Neural crest cell (in vitro differentiated cells): Measurements from ENCODE around the gene PTTG1IP. TPM values are rescaled to one million over a fixed set of nuclear protein-coding genes. Genes with fewer than 3 reads are reported as not detected.

Source experiments
- DNase-seq: peaks from one replicate; pipeline ENCODE4 v3.0.0; 2021; ENCODE audit warnings: low read depth, mixed read lengths, low spot score
- H3K27ac Mint-ChIP-seq: one replicate; pipeline ENCODE4 v1.8.0; 2021; ENCODE audit warnings: mild to moderate bottlenecking, mixed read lengths; ENCODE audit not compliant: unreplicated experiment
- H3K27me3 Mint-ChIP-seq: 2 replicates; pipeline ENCODE4 v1.8.0; 2021; ENCODE audit warnings: low read depth, mild to moderate bottlenecking, mixed read lengths
- H3K36me3 Mint-ChIP-seq: 2 replicates; pipeline ENCODE4 v1.8.0; 2021; ENCODE audit warnings: low read depth, mild to moderate bottlenecking, mixed read lengths
- H3K4me1 Mint-ChIP-seq: 2 replicates; pipeline ENCODE4 v1.8.0; 2021; ENCODE audit warnings: mixed read lengths
- H3K4me3 Mint-ChIP-seq: one replicate; pipeline ENCODE4 v1.8.0; 2021; ENCODE audit warnings: mild to moderate bottlenecking, mixed read lengths
- H3K9me3 Mint-ChIP-seq: 2 replicates; pipeline ENCODE4 v1.8.0; 2021; ENCODE audit warnings: mixed read lengths
- CTCF ChIP-seq: fragments of 200-600 bp; sonication (generic); conservative IDR thresholded peaks from 2 replicates; pipeline ENCODE4 v1.5.0; 2021; ENCODE audit warnings: antibody characterized with exemption, mild to moderate bottlenecking
- total RNA-seq: library from RNA; stranded (reverse); gene quantifications from 2 replicates; pipeline ENCODE4 v1.2.1, GENCODE V29; 2021

PTTG1IP gene
- total RNA-seq, 1 donor from 2014 or later, result 164 TPM

- peaks cover 5% of the 10 kb centered on the region for H3K36me3 Mint-ChIP-seq
Observed at GRCh38 chr21:44849616-44850130, 23.8 kb downstream of the PTTG1IP start.

GRCh38 chr21:44848821-44849521, 24.5 kb downstream of the PTTG1IP start:
- no peak overlapping the region for H3K27ac Mint-ChIP-seq
- no peaks in the 10 kb centered on the region for H3K9me3 Mint-ChIP-seq
- peaks cover 5% of the 10 kb centered on the region for H3K36me3 Mint-ChIP-seq
- peaks cover 13% of the 10 kb centered on the region for H3K4me1 Mint-ChIP-seq
- TF ChIP-seq CTCF, result no peak
- H3K27me3 Mint-ChIP-seq, result peaks cover 5% of the 10 kb centered on the region
- no peak for DNase-seq
- H3K4me3 Mint-ChIP-seq, result no peak overlapping the region

More at GRCh38 chr21:44849616-44850130, 23.8 kb downstream of the PTTG1IP start:
- no peak overlapping the region for H3K4me3 Mint-ChIP-seq
- peaks cover under 1% of the 10 kb centered on the region for H3K27me3 Mint-ChIP-seq
- TF ChIP-seq CTCF, result no peak
- no peak for DNase-seq
- H3K4me1 Mint-ChIP-seq, result peaks cover 9% of the 10 kb centered on the region
- H3K27ac Mint-ChIP-seq, result no peak overlapping the region
- no peaks in the 10 kb centered on the region for H3K9me3 Mint-ChIP-seq

GRCh38 chr21:44847261-44848056, 26.0 kb downstream of the PTTG1IP start:
- Mint-ChIP-seq H3K36me3 (peaks cover 5% of the 10 kb centered on the region), H3K27ac (no peak overlapping the region), H3K4me3 (no peak overlapping the region), H3K9me3 (no peaks in the 10 kb centered on the region), H3K27me3 (peaks cover 5% of the 10 kb centered on the region), H3K4me1 (peaks cover 13% of the 10 kb centered on the region)
- no peak for DNase-seq
- TF ChIP-seq CTCF, result no peak

GRCh38 chr21:44846485-44847260, 26.8 kb downstream of the PTTG1IP start:
- DNase-seq, result no peak
- peaks cover 5% of the 10 kb centered on the region for H3K27me3 Mint-ChIP-seq
- H3K27ac Mint-ChIP-seq, result no peak overlapping the region
- no peak for TF ChIP-seq CTCF
- peaks cover 5% of the 10 kb centered on the region for H3K36me3 Mint-ChIP-seq
- H3K4me1 Mint-ChIP-seq, result peaks cover 13% of the 10 kb centered on the region
- H3K9me3 Mint-ChIP-seq, result no peaks in the 10 kb centered on the region
- peak overlapping the region; percentile 47 for H3K4me3 Mint-ChIP-seq

- Mint-ChIP-seq H3K4me1 (peaks cover 13% of the 10 kb centered on the region), H3K27ac (no peak overlapping the region), H3K36me3 (peaks cover 5% of the 10 kb centered on the region), H3K9me3 (no peaks in the 10 kb centered on the region), H3K27me3 (peaks cover 5% of the 10 kb centered on the region), H3K4me3 (peak overlapping the region; percentile 47)
- DNase-seq, result no peak
- peak; percentile 8 for TF ChIP-seq CTCF
Observed at GRCh38 chr21:44846224-44846484, 27.3 kb downstream of the PTTG1IP start.
